ENCODE measurements around the gene ESRRB.

The ESRRB gene

GRCh38 chr14:76375947-76376404 lies at the start of gene ESRRB:
Gene ESRRB, plus strand, starts transcription at chr14:76376137. Its CDS starts 265 bp downstream, at chr14:76376402.
- peak; percentile 7 for DNase-seq (ENCODE audit: low spot score)

GRCh38 chr14:76326918-76327689 lies 48.8 kb upstream of the ESRRB start:
- no peak for DNase-seq (ENCODE audit: low spot score)

- DNase-seq (ENCODE audit: low spot score), result no peak
Measured at GRCh38 chr14:76328457-76329137, 47.3 kb upstream of the ESRRB start.

GRCh38 chr14:76329154-76329928 lies 46.6 kb upstream of the ESRRB start:
- no peak for DNase-seq (ENCODE audit: low spot score)

GRCh38 chr14:76329951-76330350 lies 46.0 kb upstream of the ESRRB start:
- DNase-seq (ENCODE audit: low spot score), result no peak

- no peak for DNase-seq (ENCODE audit: low spot score)
Measured at GRCh38 chr14:76330411-76331327, 45.3 kb upstream of the ESRRB start.

- no peak for DNase-seq (ENCODE audit: low spot score)
Measured at GRCh38 chr14:76331328-76332011, 44.5 kb upstream of the ESRRB start.

- no peak for DNase-seq (ENCODE audit: low spot score)
Measured at GRCh38 chr14:76333664-76334063, 42.3 kb upstream of the ESRRB start.

GRCh38 chr14:76334316-76334715 lies 41.6 kb upstream of the ESRRB start:
- DNase-seq (ENCODE audit: low spot score), result no peak

GRCh38 chr14:76336876-76337275 lies 39.1 kb upstream of the ESRRB start:
- no peak for DNase-seq (ENCODE audit: low spot score)

- no peak for DNase-seq (ENCODE audit: low spot score)
Measured at GRCh38 chr14:76337635-76338545, 38.0 kb upstream of the ESRRB start.

- DNase-seq (ENCODE audit: low spot score), result no peak
Measured at GRCh38 chr14:76339728-76340615, 36.0 kb upstream of the ESRRB start.

- DNase-seq (ENCODE audit: low spot score), result no peak
Measured at GRCh38 chr14:76343386-76343785, 32.6 kb upstream of the ESRRB start.

GRCh38 chr14:76346391-76347160 lies 29.4 kb upstream of the ESRRB start:
- no peak for DNase-seq (ENCODE audit: low spot score)

GRCh38 chr14:76348898-76349297 lies 27.0 kb upstream of the ESRRB start:
- no peak for DNase-seq (ENCODE audit: low spot score)

GRCh38 chr14:76349993-76350392 lies 25.9 kb upstream of the ESRRB start:
- no peak for DNase-seq (ENCODE audit: low spot score)

- DNase-seq (ENCODE audit: low spot score), result no peak
Measured at GRCh38 chr14:76350671-76351070, 25.3 kb upstream of the ESRRB start.

GRCh38 chr14:76351941-76352340 lies 24.0 kb upstream of the ESRRB start:
- no peak for DNase-seq (ENCODE audit: low spot score)

All from globus pallidus (tissue), 1 donor.